PC-3 (cell line): ENCODE data around the gene SMG7. TPM values are rescaled to one million over a fixed set of nuclear protein-coding genes. Genes with fewer than 3 reads are reported as not detected.

Experiments used
- ATAC-seq: fragments of 200-7000 bp; cut with Tn5 transposase; 2 replicates; pipeline ENCODE4 v1.9.1; 2020; ENCODE audit warnings: mild to moderate bottlenecking, moderate library complexity
- BruUV-seq: library from RNA; stranded (reverse); fragments of 400-500 nt; replicated peaks from 2 replicates; lab custom pipeline; 2021; lab: Mats Ljungman, UMichigan
- CTCF ChIA-PET: fragments of 300-600 bp; sonication (Branson Sonifier 250); formaldehyde crosslinking; loops from one replicate; lab custom pipeline; 2022; ENCODE audit warnings: antibody characterized with exemption; lab: Charles Lee
- POLR2A ChIA-PET: fragments of 300-600 bp; sonication (Branson Sonifier 250); formaldehyde crosslinking; loops from one replicate; lab custom pipeline; 2022; ENCODE audit warnings: antibody characterized with exemption; ENCODE audit not compliant: unreplicated experiment; lab: Charles Lee
- DNase-seq: peaks from one replicate; pipeline ENCODE4 v3.0.0-alpha.2; 2015
- H2AFZ ChIP-seq: fragments of 300-600 bp; sonication (generic); 2 replicates; pipeline ENCODE4 v1.6.0; 2016; ENCODE audit warnings: antibody characterized with exemption, low read length
- H3F3A ChIP-seq: fragments of 300-600 bp; sonication (generic); one replicate; pipeline ENCODE4 v1.6.0; 2017; ENCODE audit warnings: antibody characterized with exemption, low read length, control low read depth, mild to moderate bottlenecking; ENCODE audit not compliant: unreplicated experiment
- H3K27ac ChIP-seq: fragments of 300-600 bp; sonication (generic); 2 replicates; pipeline ENCODE4 v1.5.1; 2016; ENCODE audit warnings: mild to moderate bottlenecking, low read length
- H3K27me3 ChIP-seq: fragments of 300-600 bp; sonication (generic); 2 replicates; pipeline ENCODE4 v1.6.1; 2016; ENCODE audit warnings: low read length, mixed read lengths
- H3K36me3 ChIP-seq: fragments of 300-600 bp; sonication (generic); 2 replicates; pipeline ENCODE4 v1.6.1; 2016; ENCODE audit warnings: low read depth, mixed run types, low read length, mixed read lengths
- H3K4me1 ChIP-seq: fragments of 300-600 bp; sonication (generic); 2 replicates; pipeline ENCODE4 v1.5.1; 2016; ENCODE audit warnings: low read length; ENCODE audit not compliant: insufficient read depth
- H3K4me2 ChIP-seq: fragments of 300-600 bp; sonication (generic); 2 replicates; pipeline ENCODE4 v1.6.0; 2016; ENCODE audit warnings: low read length
- H3K4me3 ChIP-seq: fragments of 300-600 bp; sonication (generic); 2 replicates; pipeline ENCODE4 v1.5.1; 2016; ENCODE audit warnings: mild to moderate bottlenecking, low read length, mixed read lengths
- H3K79me2 ChIP-seq: fragments of 300-600 bp; sonication (generic); 2 replicates; pipeline ENCODE4 v1.6.1; 2017; ENCODE audit warnings: low read length, mixed read lengths
- H3K9ac ChIP-seq: fragments of 300-600 bp; sonication (generic); 2 replicates; pipeline ENCODE4 v1.6.0; 2016; ENCODE audit warnings: mild to moderate bottlenecking, low read length
- H3K9me2 ChIP-seq: fragments of 300-600 bp; sonication (generic); replicated peaks from 2 replicates; pipeline ENCODE4 v1.6.1; 2016; ENCODE audit warnings: mixed run types, low read length, mixed read lengths
- H3K9me3 ChIP-seq: fragments of 300-600 bp; sonication (generic); 2 replicates; pipeline ENCODE4 v1.6.1; 2016; ENCODE audit warnings: low read length, mixed read lengths
- H4K20me1 ChIP-seq: fragments of 300-600 bp; sonication (generic); 2 replicates; pipeline ENCODE4 v1.6.1; 2016; ENCODE audit warnings: low read length, mixed read lengths
- CTCF ChIP-seq: fragments of 300-600 bp; sonication (generic); conservative IDR thresholded peaks from 2 replicates; pipeline ENCODE4 v1.5.1; 2017; ENCODE audit warnings: antibody characterized with exemption, low read depth, mild to moderate bottlenecking, low read length
- EZH2 ChIP-seq: fragments of 300-600 bp; sonication (generic); IDR thresholded peaks from one replicate; pipeline ENCODE4 v1.6.1; 2017; ENCODE audit warnings: antibody characterized with exemption, mild to moderate bottlenecking, low read length; ENCODE audit not compliant: unreplicated experiment
- EZH2phosphoT487 ChIP-seq: fragments of 300-600 bp; sonication (generic); IDR thresholded peaks from 2 replicates; pipeline ENCODE4 v1.6.1; 2018; ENCODE audit warnings: mild to moderate bottlenecking, antibody characterized with exemption, low read length, borderline replicate concordance
- intact Hi-C: fragments of 100-400 bp; cut with micrococcal nuclease; formaldehyde crosslinking; loops from 2 replicates; pipeline ENCODE4 v1.9.0; 2023
- total RNA-seq: library from RNA; depleted of rRNA; stranded (reverse); fragments of >200 nt; gene quantifications from 2 replicates; pipeline ENCODE4 v1.2.3, GENCODE V29; 2014

The SMG7 gene
- total RNA-seq, 1 experiment from 2014 or later = 25.5 TPM

GRCh38 chr1:183583466-183583865 is 111.2 kb downstream of the SMG7 start:
- no peaks in the 10 kb centered on the region for H3K9me3 ChIP-seq

GRCh38 chr1:183584147-183584546 is 111.8 kb downstream of the SMG7 start:
- ATAC-seq = no peak
- Histone ChIP-seq H3K9ac (no peak overlapping the region), H3K36me3 (no peaks in the 10 kb centered on the region), H3K27ac (no peak overlapping the region), H4K20me1 (no peaks in the 10 kb centered on the region), H2AFZ (no peak overlapping the region), H3K9me2 (no peaks in the 10 kb centered on the region), H3K4me3 (no peak overlapping the region), H3K27me3 (no peaks in the 10 kb centered on the region), H3F3A (no peaks in the 10 kb centered on the region), H3K9me3 (no peaks in the 10 kb centered on the region), H3K4me2 (no peak overlapping the region), H3K79me2 (no peaks in the 10 kb centered on the region), H3K4me1 (peaks cover 6% of the 10 kb centered on the region)
- no peak for TF ChIP-seq EZH2
- no peak for TF ChIP-seq CTCF
- TF ChIP-seq EZH2phosphoT487 = no peak
- no peak for DNase-seq
- CTCF ChIA-PET = no interaction called here
- POLR2A ChIA-PET = no interaction called here
- intact Hi-C loops = no loop called here
- no TSS peak for BruUV-seq

More at GRCh38 chr1:183583466-183583865, 111.2 kb downstream of the SMG7 start:
- no peak for DNase-seq
- no peaks in the 10 kb centered on the region for H3K79me2 ChIP-seq
- no TSS peak for BruUV-seq
- no peaks in the 10 kb centered on the region for H4K20me1 ChIP-seq
- ChIA-PET CTCF (no interaction called here), POLR2A (no interaction called here)
- no peaks in the 10 kb centered on the region for H3K27me3 ChIP-seq
- no peaks in the 10 kb centered on the region for H3K9me2 ChIP-seq
- no peaks in the 10 kb centered on the region for H3F3A ChIP-seq
- no peak for ATAC-seq
- H3K4me3 ChIP-seq = no peak overlapping the region
- no peak for TF ChIP-seq EZH2
- TF ChIP-seq CTCF = no peak
- TF ChIP-seq EZH2phosphoT487 = no peak
- H3K27ac ChIP-seq = no peak overlapping the region
- intact Hi-C loops = no loop called here
- no peaks in the 10 kb centered on the region for H3K4me1 ChIP-seq
- H3K36me3 ChIP-seq = no peaks in the 10 kb centered on the region
- no peak overlapping the region for H2AFZ ChIP-seq
- no peak overlapping the region for H3K4me2 ChIP-seq
- H3K9ac ChIP-seq = no peak overlapping the region

GRCh38 chr1:183585038-183585437 is 112.7 kb downstream of the SMG7 start:
- H3K36me3 ChIP-seq = no peaks in the 10 kb centered on the region
- intact Hi-C loops = loop anchor here (5.0 kb wide), 1 partner anchor 628 kb away; no protein-coding TSS in a partner anchor
- no peak overlapping the region for H3K4me3 ChIP-seq
- H3K4me1 ChIP-seq = peaks cover 7% of the 10 kb centered on the region
- no peak overlapping the region for H3K27ac ChIP-seq
- ATAC-seq (peak; percentile 66), DNase-seq (peak; percentile 15)
- TF ChIP-seq EZH2 (no peak), EZH2phosphoT487 (no peak), CTCF (no peak)
- no peak overlapping the region for H3K4me2 ChIP-seq
- H2AFZ ChIP-seq = no peak overlapping the region
- POLR2A ChIA-PET = no interaction called here
- no peaks in the 10 kb centered on the region for H3F3A ChIP-seq
- H3K9ac ChIP-seq = no peak overlapping the region
- CTCF ChIA-PET = no interaction called here
- H3K9me3 ChIP-seq = no peaks in the 10 kb centered on the region
- no peaks in the 10 kb centered on the region for H3K9me2 ChIP-seq
- H3K27me3 ChIP-seq = no peaks in the 10 kb centered on the region
- H3K79me2 ChIP-seq = no peaks in the 10 kb centered on the region
- H4K20me1 ChIP-seq = no peaks in the 10 kb centered on the region
- BruUV-seq = no TSS peak
